GM21619 (cell line): ENCODE data around the gene ZMYND10.
"Not testable (repeated sequence)": the region's sequence is repeated elsewhere in the genome, so short reads cannot be mapped to it uniquely, and the experiment has no call there.

Source experiments
- ATAC-seq: cut with Tn5 transposase; IDR thresholded peaks from one replicate; pipeline ENCODE4 v1.9.1; 2021; ENCODE audit not compliant: unreplicated experiment

The ZMYND10 gene

DNA sequence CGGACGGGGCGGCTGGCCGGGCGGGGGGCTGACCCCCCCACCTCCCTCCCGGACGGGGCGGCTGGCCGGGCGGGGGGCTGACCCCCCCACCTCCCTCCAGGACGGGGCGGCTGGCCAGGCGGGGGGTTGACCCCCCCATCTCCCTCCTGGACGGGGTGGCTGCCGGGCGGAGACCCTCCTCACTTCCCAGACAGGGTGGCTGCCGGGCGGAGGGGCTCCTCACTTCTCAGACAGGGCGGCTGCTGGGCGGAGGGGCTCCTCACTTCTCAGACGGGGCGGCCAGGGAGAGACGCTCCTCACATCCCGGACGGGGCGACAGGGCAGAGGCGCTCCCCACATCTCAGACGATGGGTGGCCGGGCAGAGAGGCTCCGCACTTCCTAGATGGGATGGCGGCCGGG is 33.5 kb downstream of the ZMYND10 start:
- not testable (repeated sequence) for ATAC-seq

DNA sequence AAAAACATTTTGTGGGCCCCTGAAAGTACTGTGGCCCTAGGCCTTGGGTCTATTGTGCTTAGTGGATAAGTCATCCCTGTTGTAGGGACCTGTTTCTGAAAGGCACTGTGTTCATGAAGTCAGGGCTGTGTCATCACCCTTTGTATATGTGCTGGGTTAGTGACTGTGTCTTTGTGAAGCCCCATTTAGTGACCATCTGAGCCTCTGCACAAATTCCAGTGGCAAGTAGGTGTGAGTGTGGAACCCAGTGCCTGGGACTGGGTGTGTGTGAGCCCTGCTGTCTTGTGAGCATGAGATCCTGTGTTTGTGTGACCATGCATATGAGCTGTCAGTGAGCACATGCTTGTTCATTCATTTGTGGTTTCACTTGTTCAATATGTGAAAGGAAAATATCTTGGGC is 40.9 kb downstream of the ZMYND10 start:
- ATAC-seq, result no peak

DNA sequence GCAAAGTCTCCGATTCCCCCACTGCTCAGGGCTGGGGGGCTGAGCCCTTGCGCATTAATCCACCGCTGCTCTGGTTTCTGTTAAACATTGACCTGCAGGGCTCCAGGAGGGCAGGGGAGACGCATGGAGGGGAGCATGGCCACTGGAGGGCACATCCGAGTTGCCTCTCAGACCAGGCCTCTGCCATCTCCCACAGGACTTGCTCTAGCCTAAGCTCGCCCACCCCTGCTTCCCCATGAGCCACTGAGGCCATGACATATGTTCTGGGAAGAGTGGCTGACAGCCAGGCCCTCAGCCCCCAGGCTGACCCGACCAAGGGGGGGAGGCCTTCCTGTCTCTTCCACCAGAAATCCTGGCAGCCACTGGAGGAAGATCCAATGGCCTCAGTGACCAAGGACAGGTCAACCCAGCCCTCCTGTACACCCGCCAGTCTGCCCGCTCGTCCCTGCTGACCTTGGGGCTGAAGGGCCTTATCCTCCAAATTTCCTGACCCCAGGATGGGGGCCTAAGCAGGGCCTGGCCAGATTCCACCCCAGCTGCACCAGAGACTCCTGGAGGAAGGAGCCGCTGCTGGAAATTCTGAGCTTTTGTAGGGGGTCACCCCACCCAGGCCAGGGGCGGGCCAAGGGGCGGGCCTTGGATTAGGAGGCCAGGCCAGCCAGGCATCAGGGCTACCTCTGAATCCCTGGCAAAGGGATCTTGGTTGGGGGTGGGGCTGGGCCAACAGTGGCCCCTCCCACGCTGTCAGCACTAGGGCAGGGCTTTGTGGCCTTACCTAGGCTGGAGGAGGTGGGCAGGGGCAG is 42.3 kb downstream of the ZMYND10 start, which contains the start of gene HYAL1:
Gene HYAL1, minus strand, starts transcription at position 562 of the 803 bp plus-strand sequence. CDS start 618 bp downstream, outside the sequence.
- ATAC-seq, result no peak

DNA sequence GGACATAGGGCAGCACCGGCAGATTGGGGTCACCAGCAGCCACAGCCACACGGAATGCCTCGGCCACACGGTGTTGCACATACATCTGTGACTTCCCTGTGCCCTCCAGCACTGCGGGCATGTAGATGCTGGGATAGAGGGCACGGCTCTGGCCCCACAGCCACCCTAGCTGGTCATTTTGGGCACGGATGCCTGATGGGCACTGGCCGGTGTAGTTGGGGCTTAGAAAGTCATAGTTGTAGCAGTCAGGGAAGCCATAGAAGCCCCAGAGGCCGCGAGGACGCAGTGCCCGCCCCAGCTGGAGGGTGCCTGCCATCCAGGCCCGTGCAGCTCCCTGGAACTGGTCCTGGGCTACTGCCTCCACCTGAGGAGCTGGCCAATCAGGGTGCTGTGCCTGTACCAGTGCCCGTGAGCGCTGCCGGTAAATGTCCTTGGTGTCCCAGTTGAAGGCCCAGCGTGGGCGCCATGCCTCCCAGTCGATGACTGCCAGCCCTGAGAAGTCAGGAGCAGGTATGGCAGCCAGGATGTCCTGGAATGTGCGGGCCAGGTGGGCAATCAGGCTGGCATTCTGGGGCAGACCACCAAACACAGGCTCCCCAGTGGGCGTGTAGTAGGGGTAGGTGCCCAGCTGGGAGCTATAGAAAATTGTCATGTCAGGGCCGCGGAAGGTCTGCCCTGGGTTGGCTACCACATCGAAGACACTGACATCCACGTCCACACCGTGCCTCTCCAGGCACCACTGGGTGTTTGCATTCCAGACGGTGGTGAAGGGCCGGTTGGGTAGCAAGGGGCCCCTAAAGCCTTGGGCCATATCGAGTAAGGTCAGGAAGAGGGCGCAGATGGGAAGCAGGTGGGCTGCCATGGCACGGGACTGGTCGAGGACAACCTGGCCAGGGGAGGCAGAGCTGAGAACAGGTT is 43.2 kb downstream of the ZMYND10 start:
- ATAC-seq, result no peak

DNA sequence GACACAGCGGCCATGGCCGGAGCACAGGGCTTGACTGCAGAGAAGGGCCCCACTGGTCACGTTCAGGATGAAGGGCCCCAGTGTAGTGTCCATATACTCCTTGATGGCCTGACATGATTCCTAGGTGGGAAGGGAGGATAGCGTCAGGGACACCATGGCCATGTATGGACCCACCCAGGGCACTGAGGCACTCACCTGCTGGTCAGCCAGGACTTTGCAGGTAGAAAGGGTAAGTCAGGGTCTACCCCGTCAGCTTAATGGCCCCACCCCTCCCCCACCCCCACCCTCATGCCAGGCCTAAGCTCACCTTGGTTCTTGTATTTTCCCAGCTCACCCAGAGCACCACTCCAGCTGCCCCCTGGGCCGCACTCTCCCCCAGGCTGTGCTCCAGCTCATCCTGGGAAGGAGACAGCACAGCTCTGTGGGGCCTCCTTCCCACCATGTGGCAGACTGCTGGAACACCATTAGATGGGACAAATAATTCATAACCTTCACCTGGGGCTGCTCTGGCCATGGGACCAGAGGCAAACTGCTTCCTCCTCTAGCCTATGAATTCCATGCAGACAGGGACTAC is 44.8 kb downstream of the ZMYND10 start:
- no peak for ATAC-seq

DNA sequence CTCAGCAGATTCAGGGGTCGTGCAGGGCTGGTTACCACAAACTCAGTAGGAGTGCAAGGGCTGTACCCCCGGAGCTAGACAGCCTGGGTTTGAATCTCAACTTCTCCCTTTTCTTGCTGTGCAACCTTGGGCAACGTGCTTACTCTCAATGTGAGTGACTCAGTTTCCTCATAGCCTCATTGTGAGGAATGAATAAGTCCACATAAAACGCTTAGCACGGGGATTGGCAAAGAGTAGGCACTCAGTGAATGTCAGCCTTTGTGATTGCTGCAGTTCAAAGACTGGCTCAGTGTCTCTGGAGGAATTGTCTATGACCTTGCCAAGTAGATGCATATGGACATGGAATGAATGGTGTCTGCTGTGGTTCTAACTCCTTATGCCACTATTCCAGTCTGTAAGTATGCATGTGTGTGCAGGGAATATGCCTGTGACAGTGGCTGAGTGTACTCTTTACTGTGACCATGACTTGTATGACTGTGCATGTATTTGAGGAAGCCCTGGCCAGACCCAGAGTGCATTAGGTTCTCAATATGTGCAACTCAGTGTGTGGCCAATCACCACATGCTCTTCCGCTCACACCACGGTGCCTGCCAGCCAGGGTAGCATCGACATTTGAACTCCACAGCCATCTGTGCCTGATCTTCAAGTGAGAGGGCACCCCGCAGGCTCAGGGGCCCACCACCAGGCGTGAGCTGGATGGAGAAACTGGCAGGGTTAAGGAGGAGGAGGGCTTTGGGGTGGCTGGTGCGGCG is 45.4 kb downstream of the ZMYND10 start:
- ATAC-seq, result no peak

DNA sequence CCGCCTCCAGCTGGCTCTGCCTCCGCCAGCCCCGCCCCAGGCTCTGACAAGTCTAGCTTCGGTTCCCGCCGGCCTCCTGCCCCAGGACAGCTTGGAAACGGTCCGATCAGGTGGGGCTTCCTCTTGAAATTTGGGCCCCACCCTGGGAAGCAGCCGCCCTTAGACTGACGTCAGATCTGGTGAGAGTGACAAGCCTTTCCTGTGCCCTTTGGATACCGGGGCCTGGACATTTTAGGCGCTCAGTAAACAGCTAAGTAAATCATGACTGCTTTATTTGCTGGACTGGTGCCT is 45.9 kb downstream of the ZMYND10 start:
- ATAC-seq, result no peak

DNA sequence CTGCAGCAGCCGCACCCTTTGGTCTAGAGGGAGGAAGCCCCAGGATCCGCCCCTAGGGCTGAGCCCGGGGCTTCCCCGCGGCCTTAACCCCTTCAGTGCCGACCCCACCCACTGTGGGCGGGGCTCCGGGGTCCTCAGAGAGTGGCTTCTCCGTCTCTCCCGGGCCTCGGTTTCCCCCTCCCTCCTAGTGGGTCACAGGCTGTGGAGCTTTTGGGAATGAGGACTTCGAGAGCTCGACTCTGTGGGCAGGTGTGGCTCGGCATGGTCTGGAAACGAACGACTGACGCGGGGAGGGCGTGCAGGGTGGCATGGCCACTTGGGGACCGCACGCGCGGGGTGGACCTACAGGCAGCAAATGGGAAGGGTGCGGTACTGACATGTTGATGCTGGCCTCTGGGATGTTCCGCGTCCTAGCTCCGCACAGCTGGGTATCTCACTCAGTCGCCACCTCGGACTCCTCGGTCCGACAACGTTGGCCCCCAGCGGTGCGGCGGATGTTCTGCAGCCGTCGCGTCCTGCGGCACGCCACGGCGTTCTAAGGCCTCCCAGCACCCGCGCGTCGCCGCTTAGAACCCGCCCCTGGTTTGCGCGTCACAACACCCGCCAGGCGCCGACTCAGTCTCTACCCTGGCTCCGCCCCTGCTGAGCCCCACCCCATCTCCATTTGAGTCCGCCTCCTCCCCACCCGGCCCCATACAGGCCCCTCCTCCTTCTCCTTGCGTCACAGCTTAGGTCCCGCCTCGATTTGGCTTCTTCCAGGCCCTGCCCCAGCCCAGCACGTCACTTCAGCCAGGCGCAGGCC is 46.5 kb downstream of the ZMYND10 start, which contains the start of the genes HYAL3 and NAA80:
Gene HYAL3, minus strand, starts transcription at position 570 of the 802 bp plus-strand sequence. CDS start 3,803 bp downstream, outside the sequence.
Gene NAA80, minus strand, starts transcription at position 570 of the 802 bp plus-strand sequence. CDS start 1,942 bp downstream, outside the sequence.
- ATAC-seq, result peak; percentile 83

DNA sequence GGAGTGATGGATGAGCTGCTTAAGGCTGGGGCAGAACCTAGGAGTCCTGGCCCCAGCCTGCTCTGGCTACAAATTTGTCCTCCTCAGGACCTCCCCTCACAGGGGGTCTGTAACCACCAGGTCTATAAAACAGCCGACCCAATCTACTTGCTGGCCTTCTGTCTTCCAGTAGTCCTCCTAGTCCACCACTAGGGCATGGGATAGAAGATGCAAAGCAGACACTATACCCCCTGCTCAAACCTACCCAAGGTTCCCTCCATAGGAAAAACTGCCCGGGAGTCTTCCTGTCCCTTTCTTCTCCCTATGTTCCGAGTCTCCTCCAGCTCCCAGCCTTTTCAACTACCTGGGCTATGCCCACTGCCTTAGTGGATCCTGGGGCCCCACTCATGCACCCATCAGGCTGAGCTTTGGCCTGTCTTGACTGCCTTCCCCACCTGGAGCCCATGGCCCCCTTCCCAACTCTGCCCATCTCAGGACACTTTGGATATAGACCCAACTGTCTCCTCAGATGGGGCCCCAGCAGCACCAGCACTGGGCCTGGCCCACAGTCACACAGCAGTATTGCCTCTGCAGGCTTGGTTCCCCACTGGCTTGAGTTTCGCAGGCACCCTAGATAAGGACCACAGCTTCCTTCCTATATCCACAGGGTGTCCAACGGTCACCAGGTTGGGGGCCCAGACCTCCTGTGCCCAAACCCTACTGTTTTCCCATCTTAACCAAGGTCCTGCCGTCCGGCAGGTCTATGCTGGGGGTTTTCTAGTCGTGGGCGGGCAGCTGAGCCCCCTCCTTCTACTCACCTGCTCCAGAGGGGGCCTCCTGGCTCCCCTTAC is 47.4 kb downstream of the ZMYND10 start:
- no peak for ATAC-seq

DNA sequence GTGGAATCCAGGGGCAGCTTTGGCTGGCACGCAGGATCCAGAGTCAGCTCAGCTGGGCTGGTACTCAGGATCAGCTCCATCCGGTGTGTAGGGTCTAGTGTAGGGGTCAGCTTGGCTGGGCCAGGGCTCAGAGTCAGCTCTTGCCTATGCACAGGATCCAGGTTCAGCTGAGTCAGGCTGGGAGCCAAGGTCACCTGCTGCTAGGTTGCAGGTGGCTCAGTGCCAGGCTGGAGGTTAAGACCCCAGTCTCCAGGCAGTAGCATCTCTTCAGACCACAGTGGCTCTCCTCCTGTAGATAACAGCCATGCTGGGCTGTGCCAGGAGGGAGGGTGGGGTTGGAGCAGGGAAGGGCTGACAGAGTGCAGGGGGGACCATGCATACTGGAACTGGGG is 48.2 kb downstream of the ZMYND10 start:
- ATAC-seq, result no peak

DNA sequence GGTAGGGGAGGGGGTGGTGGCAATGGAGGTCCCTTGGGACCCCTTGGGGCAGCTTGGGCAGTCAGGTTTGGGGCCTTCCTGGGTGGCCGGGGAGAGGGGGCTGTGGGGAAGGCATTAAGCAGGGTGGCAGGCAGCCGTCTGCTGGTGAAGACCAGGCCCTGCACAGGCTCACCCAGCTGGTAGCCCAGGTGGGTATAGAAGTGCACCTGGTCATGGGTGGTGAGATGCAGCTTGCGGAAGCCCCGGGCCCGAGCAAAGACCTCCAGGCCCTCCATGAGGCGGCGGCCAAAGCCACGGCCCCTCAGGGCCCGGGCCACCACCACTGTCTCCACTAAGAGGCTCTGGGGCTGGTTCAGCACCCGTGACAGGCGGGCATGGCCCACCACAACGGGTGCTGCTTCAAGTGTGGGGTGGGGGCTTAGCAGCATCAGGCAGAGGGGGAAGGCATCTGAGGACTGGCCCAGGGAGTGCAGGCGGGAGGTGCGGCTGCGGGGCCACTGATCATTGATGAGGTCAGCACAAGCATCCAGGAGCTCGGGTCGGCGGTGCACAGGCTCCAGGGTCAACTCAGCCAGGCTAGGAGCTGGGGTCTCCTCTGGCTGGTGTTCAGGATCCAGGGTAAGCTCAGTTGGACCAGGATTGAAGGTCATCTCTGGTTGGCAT is 48.7 kb downstream of the ZMYND10 start:
- ATAC-seq, result no peak

DNA sequence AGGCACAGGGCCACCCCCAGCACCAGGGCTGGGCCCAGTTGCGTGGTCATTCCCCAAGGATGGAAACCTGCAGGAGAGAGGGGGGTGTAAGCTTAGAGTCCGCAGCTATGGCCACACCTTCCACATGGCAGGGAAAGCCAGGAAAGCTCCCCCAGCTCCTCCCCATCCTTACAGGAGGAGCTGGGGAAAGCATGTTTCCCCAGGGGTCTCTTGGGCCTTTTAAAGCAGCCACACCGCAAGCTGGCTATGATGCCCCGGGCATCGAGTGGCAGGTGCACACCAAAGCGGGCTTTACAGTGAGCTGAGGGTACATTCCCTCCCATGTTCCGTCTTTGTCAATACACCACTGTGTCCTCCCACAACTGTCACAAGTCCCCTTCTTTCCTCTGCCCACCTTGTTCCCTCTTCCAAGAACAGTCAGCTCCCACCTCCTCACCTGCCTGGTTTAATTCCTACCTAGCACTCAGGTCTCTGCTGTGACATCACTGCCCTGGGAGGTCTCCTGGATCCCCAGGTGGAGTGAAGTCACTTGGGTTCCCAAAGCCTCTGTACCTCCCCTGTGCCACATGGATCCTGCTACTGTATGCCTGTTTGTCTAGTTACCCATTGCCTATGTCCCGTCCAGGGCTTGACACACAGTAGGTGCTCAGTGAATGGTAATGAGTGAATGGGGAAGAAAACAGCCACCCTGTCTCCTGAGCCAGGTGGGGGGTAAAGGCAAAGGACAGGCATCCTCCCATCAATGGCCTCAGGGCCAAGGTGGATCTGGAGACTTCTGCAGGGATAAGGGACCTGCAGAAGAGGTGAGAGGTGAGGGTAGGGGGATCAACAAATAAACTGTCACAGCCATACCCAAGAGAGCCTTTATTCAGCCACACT is 49.7 kb downstream of the ZMYND10 start:
- no peak for ATAC-seq

DNA sequence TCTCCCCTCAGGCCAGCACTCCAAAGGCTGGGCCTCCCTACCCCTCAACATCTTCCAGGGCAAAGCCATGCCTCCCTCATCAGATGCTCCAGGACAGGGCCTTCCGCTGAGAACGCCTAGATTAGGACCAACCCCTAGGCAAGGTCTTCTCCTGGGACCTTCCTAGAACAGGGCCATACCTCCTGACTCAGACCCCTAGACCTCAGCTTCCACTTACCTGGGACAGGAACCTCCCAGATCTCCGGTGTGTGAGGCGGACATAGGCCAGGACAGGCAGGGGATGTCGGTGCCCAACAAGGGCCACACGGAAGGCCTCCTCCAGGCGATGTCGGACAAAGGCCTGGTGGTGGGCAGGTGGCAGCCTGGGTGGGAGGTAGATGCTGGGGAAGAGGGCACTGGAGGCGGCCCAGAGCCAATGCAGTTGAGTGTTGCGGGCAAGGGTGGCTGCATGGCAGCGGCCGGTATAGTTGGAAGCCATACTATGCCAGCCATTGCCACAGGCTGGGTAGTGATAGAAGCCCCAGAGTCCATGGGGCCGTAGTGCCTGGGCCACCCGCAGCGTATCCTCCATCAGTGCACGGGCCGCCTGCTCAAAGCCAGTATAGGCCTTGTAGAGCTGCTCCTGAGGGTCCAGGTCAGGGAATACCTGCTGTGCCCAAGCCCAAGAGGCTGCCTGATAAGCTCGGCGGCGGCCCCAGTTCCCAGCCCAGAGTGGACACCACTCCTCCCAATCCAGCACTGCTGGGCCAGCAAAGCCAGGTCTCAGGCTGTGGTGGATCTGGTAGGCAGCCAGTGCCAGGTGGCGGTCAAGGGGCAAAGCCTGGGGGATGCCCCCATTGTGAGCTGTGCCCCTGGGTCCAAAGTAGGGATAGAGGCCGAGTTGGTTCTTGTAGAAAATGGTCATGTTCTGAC is 50.8 kb downstream of the ZMYND10 start:
- no peak for ATAC-seq

DNA sequence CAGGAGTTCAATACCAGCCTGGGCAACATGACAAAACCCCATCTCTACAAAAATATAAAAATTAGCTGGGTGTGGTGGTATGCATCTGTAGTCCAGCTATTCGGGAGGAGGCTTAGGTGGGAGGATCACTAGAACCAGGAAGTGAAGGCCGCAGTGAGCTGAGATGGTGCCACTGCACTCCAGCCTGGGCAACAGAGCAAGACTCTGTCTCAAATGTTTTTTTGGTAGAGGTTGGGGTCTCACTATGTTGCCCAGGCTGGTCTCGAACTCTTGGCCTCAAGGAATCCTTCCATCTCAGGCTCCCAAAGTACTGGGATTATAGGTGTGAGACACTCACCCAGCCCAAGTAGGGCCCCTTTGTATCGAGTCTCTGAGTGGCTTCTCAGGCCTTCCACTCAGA is 51.4 kb downstream of the ZMYND10 start:
- ATAC-seq, result no peak

DNA sequence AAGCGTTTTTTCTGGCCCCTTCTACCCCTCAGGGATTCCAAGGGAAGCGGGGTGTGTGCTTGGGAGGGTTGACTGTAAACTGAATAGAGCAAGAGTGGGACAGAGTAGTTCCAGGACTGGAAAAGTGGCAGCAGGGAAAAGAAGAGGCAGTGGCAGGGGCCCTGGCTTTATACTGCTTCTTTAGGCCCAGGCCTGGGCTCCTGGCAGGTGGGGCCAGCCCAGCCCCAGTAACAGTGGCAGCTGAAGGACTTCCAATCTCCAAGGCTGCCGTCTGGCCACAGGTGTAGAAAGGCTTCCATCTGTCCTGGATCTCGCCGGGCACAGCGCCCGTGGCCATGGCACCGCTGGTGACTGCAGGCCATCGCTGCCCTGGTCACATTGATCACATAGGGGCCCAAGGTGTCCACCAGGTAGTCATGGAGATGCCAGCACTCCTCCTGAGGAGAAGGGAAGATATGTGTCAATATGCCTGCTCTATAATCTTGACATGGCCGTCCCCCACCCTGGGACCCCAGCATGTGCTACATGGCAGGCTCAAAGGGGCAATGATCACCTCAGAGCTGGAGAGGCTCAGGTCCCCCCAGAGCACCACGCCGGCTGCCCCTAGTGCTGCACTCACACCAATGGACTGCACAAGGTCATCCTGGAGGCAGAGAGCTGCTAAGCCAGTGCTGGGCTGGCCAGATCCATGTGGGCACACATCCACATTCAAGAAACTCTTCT is 52.3 kb downstream of the ZMYND10 start:
- ATAC-seq, result no peak
